NCI-H2081 (cell line): Measurements from ENCODE around the gene CNPY1.
"Not testable (repeated sequence)": the region's sequence is repeated elsewhere in the genome, so short reads cannot be mapped to it uniquely, and the experiment has no call there.

Experiments used
- DNase-seq, 2 experiments: peaks; one replicate each; lab custom pipeline; 2025; lab: John Stamatoyannopoulos, UW

CNPY1 gene

GRCh38 chr7:155546449-155546848, at the start of gene CNPY1:
TSS of gene CNPY1 (minus strand) at chr7:155546559. CDS start at chr7:155545929, 630 bp downstream.
- DNase-seq = not testable (repeated sequence)

- DNase-seq = no peak
Measured at GRCh38 chr7:155594961-155595366, 48.6 kb upstream of the CNPY1 start.

GRCh38 chr7:155594163-155594732, 47.9 kb upstream of the CNPY1 start:
- no peak for DNase-seq

GRCh38 chr7:155593461-155594162, 47.3 kb upstream of the CNPY1 start:
- no peak for DNase-seq

GRCh38 chr7:155591055-155591775, 44.9 kb upstream of the CNPY1 start:
- DNase-seq = no peak

GRCh38 chr7:155590215-155591018, 44.1 kb upstream of the CNPY1 start:
- peak; percentile 54 to 79 for DNase-seq

- no peak for DNase-seq
Measured at GRCh38 chr7:155589001-155589980, 42.9 kb upstream of the CNPY1 start.

- DNase-seq = no peak
Measured at GRCh38 chr7:155588468-155588998, 42.2 kb upstream of the CNPY1 start.

- DNase-seq = no peak
Measured at GRCh38 chr7:155587486-155587885, 41.1 kb upstream of the CNPY1 start.

- DNase-seq = no peak
Measured at GRCh38 chr7:155586843-155587440, 40.6 kb upstream of the CNPY1 start.

- no peak for DNase-seq
Measured at GRCh38 chr7:155585951-155586350, 39.6 kb upstream of the CNPY1 start.

- no peak for DNase-seq
Measured at GRCh38 chr7:155585532-155585895, 39.2 kb upstream of the CNPY1 start.

- DNase-seq = no peak
Measured at GRCh38 chr7:155584763-155585531, 38.6 kb upstream of the CNPY1 start.

- no peak for DNase-seq
Measured at GRCh38 chr7:155584261-155584660, 37.9 kb upstream of the CNPY1 start.

- no peak for DNase-seq
Measured at GRCh38 chr7:155583636-155584035, 37.3 kb upstream of the CNPY1 start.

- DNase-seq = no peak
Measured at GRCh38 chr7:155581954-155582353, 35.6 kb upstream of the CNPY1 start.

- DNase-seq = no peak
Measured at GRCh38 chr7:155581107-155581830, 34.9 kb upstream of the CNPY1 start.

- no peak for DNase-seq
Measured at GRCh38 chr7:155580367-155580766, 34.0 kb upstream of the CNPY1 start.

GRCh38 chr7:155579565-155579964, 33.2 kb upstream of the CNPY1 start:
- DNase-seq = no peak
